T-helper 9 cell (primary cell): Measurements from ENCODE around the gene SCN3B.

Source experiments
- DNase-seq: peaks from one replicate; pipeline ENCODE4 v3.0.0-alpha.2; 2020

SCN3B gene

GRCh38 chr11:123594188-123594901 is 60.1 kb downstream of the SCN3B start:
- no peak for DNase-seq

DNA sequence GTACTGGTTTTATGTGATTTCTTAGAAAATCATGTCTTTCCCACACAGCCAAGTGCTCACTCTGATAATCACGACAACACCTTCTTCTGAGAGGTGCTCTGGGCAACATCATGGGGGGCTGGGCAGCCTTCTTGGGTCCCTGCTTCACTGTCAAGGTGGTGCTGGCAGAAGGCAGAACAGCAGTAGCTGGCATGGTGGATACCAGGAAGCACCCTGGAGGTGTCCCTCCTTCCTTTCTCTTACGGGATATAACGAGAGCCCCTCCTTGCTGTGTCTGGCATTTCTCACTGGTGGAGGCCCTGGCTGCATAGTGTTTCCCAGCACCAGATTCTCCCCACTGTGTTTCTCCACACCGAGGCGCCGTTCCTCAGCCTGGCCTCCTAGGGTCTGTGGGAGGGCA is 60.9 kb downstream of the SCN3B start:
- no peak for DNase-seq

- no peak for DNase-seq
Observed at GRCh38 chr11:123590296-123590912, 64.0 kb downstream of the SCN3B start.

DNA sequence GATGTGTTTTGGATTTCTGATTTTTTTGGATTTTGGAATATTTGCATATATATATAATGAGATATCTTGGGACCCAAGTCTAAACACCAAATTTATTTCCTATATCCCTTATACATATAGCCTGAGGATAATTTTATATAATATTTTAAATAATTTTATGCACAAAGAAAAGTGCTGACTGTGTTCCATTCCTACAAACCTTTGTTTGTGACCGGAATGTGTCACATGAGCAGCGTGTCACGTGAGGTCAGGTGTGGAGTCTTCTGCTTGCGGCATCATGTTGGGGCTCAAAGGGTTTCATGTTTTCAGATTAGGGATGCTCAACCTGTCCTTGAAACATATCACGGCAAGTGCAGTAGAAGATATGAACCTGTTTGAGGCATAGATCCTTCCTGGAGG is 65.6 kb downstream of the SCN3B start:
- DNase-seq, result no peak

DNA sequence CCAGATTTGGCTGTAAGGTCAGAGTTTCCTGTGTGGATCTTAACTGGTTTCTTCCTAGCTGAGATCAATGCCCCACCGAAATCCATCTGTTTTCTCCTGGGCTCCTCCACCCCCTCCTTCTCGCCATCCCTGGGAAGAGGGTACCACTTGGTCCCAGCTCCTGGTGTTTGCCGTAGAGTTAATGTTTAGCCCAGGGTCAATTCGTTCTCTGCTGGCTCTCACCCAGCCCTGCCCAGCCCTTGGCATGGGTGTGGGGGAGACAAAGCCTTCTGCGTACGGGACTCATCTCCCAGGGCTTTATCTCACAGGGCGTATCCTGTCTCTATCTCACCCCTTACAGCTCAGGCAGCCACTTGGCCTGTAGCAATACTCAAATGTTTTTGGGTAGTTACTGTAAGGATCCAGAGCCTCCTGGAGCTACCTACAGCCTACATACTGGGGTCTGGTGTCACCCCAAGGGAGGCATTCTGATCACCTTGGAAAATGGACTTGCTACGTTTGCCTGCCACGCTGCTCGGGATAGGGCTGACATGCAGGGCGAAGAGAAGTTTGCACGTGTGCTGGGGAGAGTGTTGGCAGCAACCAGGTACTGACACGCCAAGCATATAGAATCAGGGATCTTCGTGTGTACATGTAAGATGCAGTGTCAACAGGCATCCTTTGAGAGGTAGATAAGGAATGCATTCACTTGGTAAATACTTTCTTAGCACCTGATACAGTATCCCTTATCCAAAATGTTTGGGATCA is 66.1 kb downstream of the SCN3B start:
- DNase-seq, result no peak

- DNase-seq, result no peak
Observed at GRCh38 chr11:123587559-123587958, 66.9 kb downstream of the SCN3B start.

GRCh38 chr11:123587044-123587443 is 67.4 kb downstream of the SCN3B start:
- no peak for DNase-seq

DNA sequence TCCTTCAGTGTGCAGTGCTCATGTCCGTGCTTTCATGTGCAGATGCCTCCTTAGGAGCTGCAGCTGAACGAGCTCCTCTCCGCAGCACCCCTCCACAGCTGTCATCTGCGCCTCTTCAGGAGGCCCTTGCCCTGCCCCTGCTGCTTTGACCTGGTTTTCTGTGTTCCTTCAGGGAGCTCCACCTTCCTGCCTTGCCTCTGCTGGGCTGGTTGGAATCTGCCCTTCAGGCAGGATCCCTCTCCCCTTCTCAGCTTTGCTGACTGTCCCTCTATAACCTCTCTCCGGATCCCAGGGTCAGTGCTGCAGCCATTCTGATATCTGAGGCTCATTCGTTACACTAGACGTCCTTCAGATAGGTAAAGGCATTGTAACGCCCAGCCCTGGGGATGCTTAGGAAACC is 67.9 kb downstream of the SCN3B start:
- DNase-seq, result no peak

- no peak for DNase-seq
Observed at GRCh38 chr11:123585706-123586105, 68.7 kb downstream of the SCN3B start.

- DNase-seq, result no peak
Observed at GRCh38 chr11:123585206-123585605, 69.2 kb downstream of the SCN3B start.

DNA sequence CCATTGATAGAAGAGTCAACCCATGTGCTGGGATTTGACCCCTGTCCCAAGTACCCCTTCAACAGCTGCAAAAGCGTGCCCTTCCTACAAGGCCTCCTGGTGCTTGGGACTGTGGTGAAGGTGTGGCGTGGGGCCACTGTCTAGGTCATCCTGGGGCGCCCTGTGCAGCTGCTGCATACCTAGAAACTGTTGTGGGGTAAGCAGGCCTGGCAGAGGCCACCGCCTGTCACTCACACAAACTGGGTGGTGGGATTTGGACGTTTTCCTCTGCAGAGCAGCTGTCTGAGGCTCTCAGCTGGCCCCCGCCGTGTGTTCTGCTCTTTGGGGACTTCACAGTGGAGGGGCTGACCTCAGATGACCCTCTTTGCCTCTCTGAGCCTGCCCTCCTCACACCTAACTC is 69.7 kb downstream of the SCN3B start:
- no peak for DNase-seq

- DNase-seq, result no peak
Observed at GRCh38 chr11:123584186-123584585, 70.2 kb downstream of the SCN3B start.

DNA sequence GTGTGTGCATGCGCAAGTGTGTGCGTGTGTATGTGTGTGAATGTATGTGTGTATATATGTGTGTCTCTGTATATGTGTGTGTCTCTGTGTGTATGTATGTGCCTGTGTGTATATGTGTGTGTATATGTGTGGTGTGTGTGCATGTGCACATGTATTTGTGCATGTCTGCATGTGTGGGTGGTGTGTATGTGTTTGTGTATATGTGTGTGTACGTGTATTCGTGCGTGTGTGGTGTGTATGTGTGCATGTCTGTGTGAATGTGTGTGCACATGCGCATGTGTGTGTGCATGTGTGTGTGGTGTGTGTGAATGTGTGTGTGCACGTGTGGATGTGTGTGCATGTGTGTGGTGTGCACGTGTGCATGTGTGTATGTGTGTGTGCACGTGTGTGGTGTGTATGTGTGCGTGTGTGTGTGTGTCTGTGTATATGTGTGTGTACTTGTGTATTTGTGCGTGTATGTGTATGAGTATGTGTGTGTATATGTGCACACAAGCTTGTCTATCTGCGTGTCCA is 71.4 kb downstream of the SCN3B start:
- no peak for DNase-seq

- no peak for DNase-seq
Observed at GRCh38 chr11:123581651-123582399, 72.6 kb downstream of the SCN3B start.

DNA sequence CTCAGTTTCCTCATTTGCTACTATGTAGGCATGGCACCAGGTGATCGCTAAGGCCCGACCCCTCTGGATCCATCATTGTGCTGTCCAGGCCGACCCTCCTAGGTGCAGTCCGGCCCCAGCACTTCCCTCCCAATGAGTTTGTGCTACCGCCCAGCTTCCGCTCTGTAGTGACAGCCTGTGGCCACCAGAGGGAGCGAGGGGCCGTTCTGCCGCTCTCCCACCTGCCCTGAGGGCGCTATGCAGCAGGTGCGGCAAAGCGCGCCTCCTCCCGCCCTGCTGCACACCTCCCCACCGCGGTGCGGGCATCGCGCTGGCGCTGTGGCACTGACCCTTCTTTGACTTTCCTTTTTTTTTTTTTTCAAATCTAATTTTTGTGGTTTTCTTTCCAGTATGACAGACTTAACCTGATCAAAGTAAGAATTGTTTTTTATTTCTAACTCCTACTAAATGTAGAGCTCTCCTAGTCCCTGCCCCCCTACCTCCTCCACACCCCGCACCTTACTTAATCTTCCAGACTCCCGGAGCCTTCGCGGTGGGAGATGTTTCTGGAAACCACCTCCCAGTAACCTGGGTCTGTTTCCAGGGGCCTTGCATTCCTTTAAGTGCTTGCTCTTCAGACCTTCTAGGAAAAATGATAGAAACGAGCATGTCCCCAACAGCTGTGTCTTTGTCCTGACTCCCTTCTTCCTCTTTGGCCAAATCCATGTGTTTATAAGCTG is 73.7 kb downstream of the SCN3B start:
- DNase-seq, result peak; percentile 48

- DNase-seq, result no peak
Observed at GRCh38 chr11:123580137-123580536, 74.3 kb downstream of the SCN3B start.

DNA sequence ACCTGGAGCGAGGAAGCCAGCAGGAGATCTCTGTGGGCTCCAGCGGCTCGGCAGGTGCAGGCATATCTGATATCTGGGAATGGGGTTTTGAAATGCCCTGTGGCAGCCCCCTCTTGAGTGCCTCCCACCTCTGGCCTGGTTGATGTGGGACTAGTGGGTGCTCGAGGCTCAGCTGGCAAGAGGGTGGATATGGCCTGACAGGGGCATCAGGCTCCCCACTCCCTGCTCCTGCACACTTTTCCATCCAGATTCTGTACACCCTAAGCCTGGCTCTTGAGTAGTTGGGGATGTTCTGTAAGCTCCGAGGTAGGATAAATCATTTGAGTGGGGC is 75.0 kb downstream of the SCN3B start:
- no peak for DNase-seq
